H1 (cell line): ENCODE results near the gene GPR65. TPM values are rescaled to one million over a fixed set of nuclear protein-coding genes. Genes with fewer than 3 reads are reported as not detected.

ENCODE experiments used
- CTCF ChIA-PET: fragments of 300-600 bp; sonication (Branson Sonifier 250); formaldehyde crosslinking; loops from one replicate; lab custom pipeline; 2021; ENCODE audit not compliant: partially characterized antibody; lab: Charles Lee
- POLR2A ChIA-PET: fragments of 300-600 bp; sonication (Branson Sonifier 250); formaldehyde crosslinking; loops from one replicate; lab custom pipeline; 2021; ENCODE audit warnings: inconsistent platforms; ENCODE audit not compliant: partially characterized antibody; lab: Charles Lee
- DNase-seq, 2 experiments: peaks; one replicate each; pipeline versions ENCODE4 v3.0.0 to v3.0.0-alpha.2; 2010 to 2022; ENCODE audit warnings: low spot score in 2 of 2, low read depth in 1 of 2, mixed read lengths in 1 of 2
- FAIRE-seq: peaks from 2 replicates; lab custom pipeline; 2011; peaks lifted over from hg19 to GRCh38; lab: Jason Lieb, UNC
- H2AFZ ChIP-seq: 2 replicates; pipeline ENCODE4 v1.8.1; 2012; ENCODE audit warnings: low read length, inconsistent platforms
- H2AK5ac ChIP-seq: 2 replicates; pipeline ENCODE4 v1.6.1; 2013; ENCODE audit warnings: low read depth, low read length
- H2BK120ac ChIP-seq: replicated peaks from 2 replicates; pipeline ENCODE3; 2013; ENCODE audit warnings: low read depth, low read length, inconsistent platforms
- H2BK12ac ChIP-seq: 2 replicates; pipeline ENCODE4 v1.6.1; 2013; ENCODE audit warnings: low read depth, low read length
- H2BK15ac ChIP-seq: 2 replicates; pipeline ENCODE4 v1.6.1; 2013; ENCODE audit warnings: low read length
- H2BK20ac ChIP-seq: 2 replicates; pipeline ENCODE4 v1.6.1; 2013; ENCODE audit warnings: low read length
- H2BK5ac ChIP-seq: 2 replicates; pipeline ENCODE4 v1.6.1; 2013; ENCODE audit warnings: low read depth, low read length
- H3K14ac ChIP-seq: 2 replicates; pipeline ENCODE4 v1.6.1; 2013; ENCODE audit warnings: inconsistent platforms; ENCODE audit not compliant: insufficient read length
- H3K18ac ChIP-seq: 2 replicates; pipeline ENCODE4 v1.6.1; 2013; ENCODE audit warnings: low read length; ENCODE audit errors: extremely low read depth
- H3K23ac ChIP-seq: 2 replicates; pipeline ENCODE4 v1.6.1; 2013; ENCODE audit warnings: inconsistent platforms; ENCODE audit not compliant: insufficient read length
- H3K23me2 ChIP-seq: 2 replicates; pipeline ENCODE4 v1.6.1; 2013; ENCODE audit warnings: low read depth, low read length
- H3K27ac ChIP-seq: 2 replicates; pipeline ENCODE4 v1.6.1; 2011; ENCODE audit warnings: low read depth, low read length, inconsistent platforms
- H3K27me3 ChIP-seq, 4 experiments: replicated peaks in 1 of 4; 1 replicate in 1 of 4; 2 replicates in 3 of 4; pipeline versions ENCODE4 v1.6.1 to v1.8.1; 2011 to 2013; ENCODE audit warnings: low read length in 3 of 4, mild to moderate bottlenecking in 3 of 4, inconsistent platforms in 2 of 4, mixed read lengths in 2 of 4, moderate library complexity in 1 of 4; ENCODE audit not compliant: control insufficient read depth in 3 of 4, insufficient read depth in 3 of 4; ENCODE audit errors: extremely low read depth in 1 of 4
- H3K36me3 ChIP-seq, 4 experiments: 2 replicates each; pipeline versions ENCODE4 v1.6.1 to v1.8.1; 2011 to 2013; ENCODE audit warnings: mild to moderate bottlenecking in 4 of 4, low read length in 3 of 4, moderate library complexity in 2 of 4, control low read depth in 1 of 4, inconsistent platforms in 1 of 4; ENCODE audit not compliant: insufficient read depth in 4 of 4, control insufficient read depth in 2 of 4
- H3K4ac ChIP-seq: replicated peaks from 2 replicates; pipeline ENCODE3; 2013; ENCODE audit warnings: low read length, low read depth, mixed read lengths, inconsistent platforms; ENCODE audit not compliant: insufficient read length
- H3K4me1 ChIP-seq, 4 experiments: replicated peaks in 1 of 4; 1 replicate in 1 of 4; 2 replicates in 3 of 4; pipeline versions ENCODE4 v1.6.1 to v1.8.1; 2011 to 2013; ENCODE audit warnings: low read length in 3 of 4, inconsistent platforms in 2 of 4, mixed read lengths in 1 of 4; ENCODE audit not compliant: insufficient read depth in 4 of 4, control insufficient read depth in 3 of 4
- H3K4me2 ChIP-seq, 2 experiments: 2 replicates each; pipeline versions ENCODE4 v1.6.1 to v1.8.1; 2011 to 2013; ENCODE audit warnings: low read depth in 2 of 2, low read length in 2 of 2, control low read depth in 1 of 2, inconsistent platforms in 1 of 2, mild to moderate bottlenecking in 1 of 2; ENCODE audit not compliant: insufficient read depth in 1 of 2
- H3K4me3 ChIP-seq, 4 experiments: fragments of 200-600, 300-600 bp in 1 of 4; sonication (generic), shearing (Covaris generic), sonication (Bioruptor Twin) in 1 of 4; 2 replicates each; pipeline versions ENCODE4 v1.5.1 to v1.8.1; 2011 to 2016; ENCODE audit warnings: low read length in 4 of 4, low read depth in 3 of 4, control low read depth in 2 of 4, inconsistent platforms in 2 of 4, mild to moderate bottlenecking in 2 of 4, mixed read lengths in 1 of 4, moderate library complexity in 1 of 4; ENCODE audit not compliant: insufficient read depth in 2 of 4; ENCODE audit errors: extremely low read depth in 1 of 4
- H3K56ac ChIP-seq: replicated peaks from 2 replicates; pipeline ENCODE3; 2013; ENCODE audit warnings: low read depth, mild to moderate bottlenecking, mixed read lengths, low read length, inconsistent platforms; ENCODE audit not compliant: insufficient read length
- H3K79me1 ChIP-seq: 2 replicates; pipeline ENCODE4 v1.6.1; 2013; ENCODE audit warnings: low read depth, low read length, control low read depth
- H3K79me2 ChIP-seq, 2 experiments: 2 replicates each; pipeline versions ENCODE4 v1.6.1 to v1.8.1; 2012 to 2013; ENCODE audit warnings: low read length in 2 of 2, mild to moderate bottlenecking in 2 of 2, inconsistent platforms in 1 of 2; ENCODE audit not compliant: insufficient read depth in 2 of 2, control insufficient read depth in 1 of 2
- H3K9ac ChIP-seq, 4 experiments: replicated peaks in 1 of 4; 1 replicate in 1 of 4; 2 replicates in 3 of 4; pipeline versions ENCODE4 v1.6.1 to v1.8.1; 2011 to 2013; ENCODE audit warnings: low read depth in 3 of 4, low read length in 3 of 4, control low read depth in 2 of 4, mild to moderate bottlenecking in 2 of 4, moderate library complexity in 2 of 4, inconsistent platforms in 1 of 4; ENCODE audit errors: extremely low read depth in 1 of 4
- H3K9me3 ChIP-seq, 2 experiments: 2 replicates each; pipeline versions ENCODE4 v1.6.1 to v1.8.1; 2012 to 2013; ENCODE audit warnings: mild to moderate bottlenecking in 2 of 2, moderate library complexity in 2 of 2, control low read depth in 1 of 2, inconsistent platforms in 1 of 2, low read depth in 1 of 2, low read length in 1 of 2, mixed read lengths in 1 of 2; ENCODE audit not compliant: insufficient read depth in 2 of 2
- H4K20me1 ChIP-seq, 2 experiments: replicated peaks in 1 of 2; 2 replicates each; pipeline versions ENCODE3 to v1.8.1; 2011 to 2013; ENCODE audit warnings: inconsistent platforms in 2 of 2, low read length in 2 of 2, mild to moderate bottlenecking in 1 of 2; ENCODE audit not compliant: insufficient read depth in 2 of 2, control insufficient read depth in 1 of 2
- H4K5ac ChIP-seq: 2 replicates; pipeline ENCODE4 v1.6.1; 2013; ENCODE audit warnings: low read length, low read depth, mixed read lengths, inconsistent platforms; ENCODE audit not compliant: insufficient read length
- H4K8ac ChIP-seq: 2 replicates; pipeline ENCODE4 v1.8.0; 2013; ENCODE audit warnings: mild to moderate bottlenecking, moderate library complexity, low read length, inconsistent platforms; ENCODE audit not compliant: insufficient read depth; ENCODE audit errors: extremely low read depth
- H4K91ac ChIP-seq: replicated peaks from 2 replicates; pipeline ENCODE3; 2013; ENCODE audit warnings: low read length, mixed read lengths, inconsistent platforms; ENCODE audit not compliant: insufficient read length
- CBX5 ChIP-seq: fragments of 300-800, 300-1000 bp; sonication (generic); IDR thresholded peaks from 2 replicates; pipeline ENCODE4 v1.7.1; 2016; ENCODE audit warnings: antibody characterized with exemption, low read length, low read depth
- FOSL1 ChIP-seq: IDR thresholded peaks from 2 replicates; pipeline ENCODE4 v1.6.1; 2011; ENCODE audit warnings: mild to moderate bottlenecking, low read depth, low read length, moderate library complexity; ENCODE audit not compliant: insufficient read depth
- PHF8 ChIP-seq: fragments of 200-600 bp; sonication (generic); conservative IDR thresholded peaks from 2 replicates; pipeline ENCODE4 v1.7.1; 2012; ENCODE audit warnings: low read depth, mild to moderate bottlenecking, inconsistent platforms, low read length, moderate library complexity
- POU5F1 ChIP-seq: IDR thresholded peaks from 2 replicates; pipeline ENCODE4 v1.6.1; 2011; ENCODE audit warnings: low read depth, mild to moderate bottlenecking, low read length, moderate library complexity
- SUZ12 ChIP-seq: fragments of 200-600 bp; sonication (generic); IDR thresholded peaks from 2 replicates; pipeline ENCODE4 v1.6.1; 2012; ENCODE audit warnings: mild to moderate bottlenecking, inconsistent platforms, low read length, moderate library complexity, mixed read lengths
- WGBS, 2 experiments: shearing (Covaris generic) in 1 of 2; methylation state at CpG; one replicate each; pipeline versions ENCODE4 v1.1.6 to v1.1.7; 2013 to 2015; ENCODE audit warnings: low lambda C conversion rate in 2 of 2, mixed read lengths in 2 of 2, inconsistent platforms in 1 of 2, low coverage in 1 of 2, missing lambda C conversion rate in 1 of 2; ENCODE audit not compliant: insufficient replicate concordance in 2 of 2, insufficient coverage in 1 of 2, insufficient read length in 1 of 2; ENCODE audit errors: extremely low coverage in 1 of 2, missing lambda C conversion rate in 1 of 2; 5-methylcytosine and 5-hydroxymethylcytosine counted together
- polyA plus RNA-seq, 7 experiments: library from polyadenylated mRNA; depleted of rRNA in 3 of 7; stranded (reverse) in 5 of 7; unstranded in 2 of 7; fragments of >200 nt in 5 of 7; fragments of 200-250 nt in 2 of 7; gene quantifications; 1 replicate in 5 of 7; 2 replicates in 1 of 7; 4 replicates in 1 of 7; pipeline versions ENCODE4 v1.2.1 to v1.2.3, GENCODE V29; 2011 to 2013; ENCODE audit warnings: missing spikeins in 2 of 7, mixed read lengths in 2 of 7
- total RNA-seq: library from RNA; stranded (reverse); fragmentation: NEBNext Ultra II Directional; extraction: Animal tissue kit (Norgen Biotek cat#: 25700); gene quantifications from 2 replicates; pipeline ENCODE4 v1.2.1, GENCODE V29; 2021

Gene GPR65
- total and polyA plus RNA-seq, 2 of the 8 experiments (the other 6 are each of a cell fraction or from before 2014, with no cell fraction given): not detected

DNA sequence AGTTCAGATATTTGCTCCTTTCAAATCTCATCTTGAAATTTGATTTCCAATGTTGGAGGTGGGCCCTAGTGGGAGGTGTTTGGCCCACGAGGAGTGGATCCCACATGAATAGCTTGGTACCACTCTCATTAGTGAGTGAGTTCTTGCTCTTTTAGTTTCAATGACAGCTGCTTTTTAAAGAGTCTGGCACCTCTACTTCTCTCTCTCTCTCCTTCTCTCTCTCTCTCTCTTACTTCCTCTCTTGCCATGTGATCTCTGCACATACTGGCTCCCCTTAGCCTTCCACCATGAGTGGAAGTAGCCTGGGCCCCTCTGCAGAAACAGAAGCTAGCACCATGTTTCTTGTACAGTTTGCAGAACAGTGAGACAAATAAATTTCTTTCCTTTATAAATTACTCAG, 25.1 kb downstream of the GPR65 start:
- Histone ChIP-seq H3K4me2 (no peak overlapping the region), H3K27ac (no peak overlapping the region), H2AK5ac (no peak overlapping the region), H3K36me3 (no peaks in the 10 kb centered on the region), H4K20me1 (no peaks in the 10 kb centered on the region), H2BK20ac (no peak overlapping the region), H2BK5ac (no peak overlapping the region), H3K9me3 (no peaks in the 10 kb centered on the region), H3K79me2 (no peaks in the 10 kb centered on the region), H3K56ac (no peak overlapping the region), H3K18ac (no peak overlapping the region), H2BK15ac (no peak overlapping the region), H3K4me3 (no peak overlapping the region), H3K4me1 (no peaks in the 10 kb centered on the region), H2BK120ac (no peak overlapping the region), H3K23ac (no peak overlapping the region), H4K5ac (no peak overlapping the region), H3K14ac (no peak overlapping the region), H3K27me3 (no peaks in the 10 kb centered on the region), H3K4ac (no peak overlapping the region), H2BK12ac (no peak overlapping the region), H3K23me2 (no peaks in the 10 kb centered on the region), H4K91ac (no peak overlapping the region), H3K79me1 (no peaks in the 10 kb centered on the region), H2AFZ (no peak overlapping the region), H3K9ac (no peak overlapping the region), H4K8ac (no peak overlapping the region)
- FAIRE-seq: no peak
- ChIA-PET CTCF (interaction anchor here (1.4 to 2.3 kb wide), 2 partner anchors 16 to 139 kb away, joined by 7 to 10 read pairs; no protein-coding TSS in a partner anchor), POLR2A (no interaction called here)
- TF ChIP-seq POU5F1 (no peak), CBX5 (no peak), PHF8 (no peak), FOSL1 (no peak), SUZ12 (no peak)
- no peak for DNase-seq
- 100% methylated on average over 1 of the region's 1 CpG; no CpG with 5 or more reads in 1 of the 2 experiments for WGBS, 2 experiments
